DND-41 (cell line): ENCODE results near the gene SUN3.

Experiments used
- ATAC-seq: fragments of 200-7000 bp; cut with Tn5 transposase; 3 replicates; pipeline ENCODE4 v1.9.1; 2021; ENCODE audit warnings: low read depth; ENCODE audit not compliant: insufficient read depth
- DNase-seq: peaks from one replicate; pipeline ENCODE4 v3.0.0-alpha.2; 2020
- H2AFZ ChIP-seq: 2 replicates; pipeline ENCODE4 v1.6.0; 2012; ENCODE audit warnings: low read depth, low read length
- H3K27ac ChIP-seq: 2 replicates; pipeline ENCODE4 v1.5.1; 2012; ENCODE audit warnings: low read length, inconsistent platforms
- H3K27me3 ChIP-seq: fragments of 200-600 bp; sonication (generic); 2 replicates; pipeline ENCODE4 v1.6.0; 2012; ENCODE audit warnings: low read length, mild to moderate bottlenecking, inconsistent platforms; ENCODE audit not compliant: insufficient read depth, poor library complexity
- H3K36me3 ChIP-seq: 2 replicates; pipeline ENCODE4 v1.5.1; 2012; ENCODE audit warnings: low read length, inconsistent platforms; ENCODE audit not compliant: insufficient read depth
- H3K4me1 ChIP-seq: 2 replicates; pipeline ENCODE4 v1.5.1; 2012; ENCODE audit warnings: mild to moderate bottlenecking, low read length; ENCODE audit not compliant: insufficient read depth
- H3K4me2 ChIP-seq: 2 replicates; pipeline ENCODE4 v1.6.0; 2012; ENCODE audit warnings: mild to moderate bottlenecking, moderate library complexity, low read length, inconsistent platforms; ENCODE audit not compliant: insufficient read depth
- H3K4me3 ChIP-seq, 2 experiments: fragments of 200-600 bp in 1 of 2; shearing (Covaris generic) in 1 of 2; 2 replicates each; pipeline ENCODE4 v1.5.1; 2012 to 2016; ENCODE audit warnings: inconsistent platforms in 2 of 2, low read length in 2 of 2, mild to moderate bottlenecking in 2 of 2, low read depth in 1 of 2, moderate library complexity in 1 of 2
- H3K79me2 ChIP-seq: 2 replicates; pipeline ENCODE4 v1.6.0; 2012; ENCODE audit warnings: low read length, inconsistent platforms; ENCODE audit not compliant: insufficient read depth
- H3K9ac ChIP-seq: 2 replicates; pipeline ENCODE4 v1.6.0; 2012; ENCODE audit warnings: low read depth, mild to moderate bottlenecking, inconsistent platforms, low read length, moderate library complexity
- H3K9me3 ChIP-seq: 2 replicates; pipeline ENCODE4 v1.5.1; 2012; ENCODE audit warnings: low read length, moderate library complexity, mild to moderate bottlenecking, inconsistent platforms; ENCODE audit not compliant: insufficient read depth, severe bottlenecking
- H4K20me1 ChIP-seq: 2 replicates; pipeline ENCODE4 v1.6.0; 2012; ENCODE audit warnings: low read length; ENCODE audit not compliant: insufficient read depth
- EZH2 ChIP-seq: IDR thresholded peaks from 3 replicates; pipeline ENCODE4 v1.6.1; 2012; ENCODE audit warnings: borderline replicate concordance, low read depth, mild to moderate bottlenecking, moderate library complexity, low read length, inconsistent platforms; ENCODE audit not compliant: severe bottlenecking
- TF ChIP-seq, protein P1 (sequence below): IDR thresholded peaks from 2 replicates; pipeline ENCODE4 v1.5.1; 2012; ENCODE audit warnings: borderline replicate concordance, low read length, moderate library complexity, mild to moderate bottlenecking; ENCODE audit not compliant: poor library complexity, severe bottlenecking; ENCODE audit errors: extremely low read depth

The SUN3 gene

GRCh38 chr7:48016641-48017040, 12.3 kb downstream of the SUN3 start:
- H3K4me3 ChIP-seq: no peak overlapping the region
- no peaks in the 10 kb centered on the region for H3K4me1 ChIP-seq
- H3K9me3 ChIP-seq: no peaks in the 10 kb centered on the region
- H3K9ac ChIP-seq: no peak overlapping the region
- no peaks in the 10 kb centered on the region for H3K36me3 ChIP-seq
- H3K4me2 ChIP-seq: no peak overlapping the region
- no peak overlapping the region for H3K27ac ChIP-seq
- H3K79me2 ChIP-seq: no peaks in the 10 kb centered on the region
- H2AFZ ChIP-seq: no peak overlapping the region
- H3K27me3 ChIP-seq: no peaks in the 10 kb centered on the region
- no peak for TF ChIP-seq EZH2
- TF ChIP-seq, protein P1, sequence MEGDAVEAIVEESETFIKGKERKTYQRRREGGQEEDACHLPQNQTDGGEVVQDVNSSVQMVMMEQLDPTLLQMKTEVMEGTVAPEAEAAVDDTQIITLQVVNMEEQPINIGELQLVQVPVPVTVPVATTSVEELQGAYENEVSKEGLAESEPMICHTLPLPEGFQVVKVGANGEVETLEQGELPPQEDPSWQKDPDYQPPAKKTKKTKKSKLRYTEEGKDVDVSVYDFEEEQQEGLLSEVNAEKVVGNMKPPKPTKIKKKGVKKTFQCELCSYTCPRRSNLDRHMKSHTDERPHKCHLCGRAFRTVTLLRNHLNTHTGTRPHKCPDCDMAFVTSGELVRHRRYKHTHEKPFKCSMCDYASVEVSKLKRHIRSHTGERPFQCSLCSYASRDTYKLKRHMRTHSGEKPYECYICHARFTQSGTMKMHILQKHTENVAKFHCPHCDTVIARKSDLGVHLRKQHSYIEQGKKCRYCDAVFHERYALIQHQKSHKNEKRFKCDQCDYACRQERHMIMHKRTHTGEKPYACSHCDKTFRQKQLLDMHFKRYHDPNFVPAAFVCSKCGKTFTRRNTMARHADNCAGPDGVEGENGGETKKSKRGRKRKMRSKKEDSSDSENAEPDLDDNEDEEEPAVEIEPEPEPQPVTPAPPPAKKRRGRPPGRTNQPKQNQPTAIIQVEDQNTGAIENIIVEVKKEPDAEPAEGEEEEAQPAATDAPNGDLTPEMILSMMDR: no peak
- DNase-seq: no peak
- ATAC-seq: no peak
- H4K20me1 ChIP-seq: no peaks in the 10 kb centered on the region

DNA sequence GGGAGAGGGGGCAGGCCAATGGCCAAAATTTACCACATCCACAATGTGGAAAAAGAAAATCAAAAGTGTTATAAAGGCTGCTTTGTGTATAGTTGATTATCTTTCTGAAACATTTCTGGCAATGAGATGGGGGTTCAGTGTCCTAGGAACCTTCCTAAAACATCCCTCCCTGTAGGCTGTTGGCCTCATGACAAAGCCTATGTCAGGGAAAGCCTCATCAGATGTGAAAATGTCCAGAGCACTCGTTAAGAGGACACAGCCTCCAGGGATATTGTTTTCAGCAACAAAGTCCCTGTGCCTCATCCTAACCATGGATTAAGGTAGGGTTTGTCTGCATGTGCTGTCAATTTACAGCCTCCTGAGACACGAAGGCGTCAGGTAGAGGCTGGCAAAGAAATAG, 17.0 kb downstream of the SUN3 start:
- no peak overlapping the region for H3K4me2 ChIP-seq
- H2AFZ ChIP-seq: no peak overlapping the region
- no peak for DNase-seq
- TF ChIP-seq, protein P1: no peak
- TF ChIP-seq EZH2: no peak
- no peak overlapping the region for H3K9ac ChIP-seq
- no peaks in the 10 kb centered on the region for H3K36me3 ChIP-seq
- H3K27me3 ChIP-seq: no peaks in the 10 kb centered on the region
- H3K79me2 ChIP-seq: no peaks in the 10 kb centered on the region
- H4K20me1 ChIP-seq: no peaks in the 10 kb centered on the region
- no peak for ATAC-seq
- H3K4me1 ChIP-seq: no peaks in the 10 kb centered on the region
- H3K27ac ChIP-seq: no peak overlapping the region
- peaks cover 3% of the 10 kb centered on the region for H3K9me3 ChIP-seq
- H3K4me3 ChIP-seq: no peak overlapping the region

GRCh38 chr7:48011323-48011722, 17.6 kb downstream of the SUN3 start:
- H3K27me3 ChIP-seq: no peaks in the 10 kb centered on the region

More at GRCh38 chr7:48011323-48011722, 17.6 kb downstream of the SUN3 start:
- ATAC-seq (no peak), DNase-seq (no peak)
- no peak overlapping the region for H2AFZ ChIP-seq
- H3K4me2 ChIP-seq: no peak overlapping the region
- no peaks in the 10 kb centered on the region for H3K36me3 ChIP-seq
- H3K27ac ChIP-seq: no peak overlapping the region
- no peak overlapping the region for H3K4me3 ChIP-seq
- no peaks in the 10 kb centered on the region for H3K4me1 ChIP-seq
- H3K9me3 ChIP-seq: peaks cover 3% of the 10 kb centered on the region
- no peaks in the 10 kb centered on the region for H3K79me2 ChIP-seq
- no peak overlapping the region for H3K9ac ChIP-seq
- H4K20me1 ChIP-seq: no peaks in the 10 kb centered on the region
- TF ChIP-seq, protein P1: no peak
- TF ChIP-seq EZH2: no peak
